ENCODE results near the gene PKM.

Gene PKM

DNA sequence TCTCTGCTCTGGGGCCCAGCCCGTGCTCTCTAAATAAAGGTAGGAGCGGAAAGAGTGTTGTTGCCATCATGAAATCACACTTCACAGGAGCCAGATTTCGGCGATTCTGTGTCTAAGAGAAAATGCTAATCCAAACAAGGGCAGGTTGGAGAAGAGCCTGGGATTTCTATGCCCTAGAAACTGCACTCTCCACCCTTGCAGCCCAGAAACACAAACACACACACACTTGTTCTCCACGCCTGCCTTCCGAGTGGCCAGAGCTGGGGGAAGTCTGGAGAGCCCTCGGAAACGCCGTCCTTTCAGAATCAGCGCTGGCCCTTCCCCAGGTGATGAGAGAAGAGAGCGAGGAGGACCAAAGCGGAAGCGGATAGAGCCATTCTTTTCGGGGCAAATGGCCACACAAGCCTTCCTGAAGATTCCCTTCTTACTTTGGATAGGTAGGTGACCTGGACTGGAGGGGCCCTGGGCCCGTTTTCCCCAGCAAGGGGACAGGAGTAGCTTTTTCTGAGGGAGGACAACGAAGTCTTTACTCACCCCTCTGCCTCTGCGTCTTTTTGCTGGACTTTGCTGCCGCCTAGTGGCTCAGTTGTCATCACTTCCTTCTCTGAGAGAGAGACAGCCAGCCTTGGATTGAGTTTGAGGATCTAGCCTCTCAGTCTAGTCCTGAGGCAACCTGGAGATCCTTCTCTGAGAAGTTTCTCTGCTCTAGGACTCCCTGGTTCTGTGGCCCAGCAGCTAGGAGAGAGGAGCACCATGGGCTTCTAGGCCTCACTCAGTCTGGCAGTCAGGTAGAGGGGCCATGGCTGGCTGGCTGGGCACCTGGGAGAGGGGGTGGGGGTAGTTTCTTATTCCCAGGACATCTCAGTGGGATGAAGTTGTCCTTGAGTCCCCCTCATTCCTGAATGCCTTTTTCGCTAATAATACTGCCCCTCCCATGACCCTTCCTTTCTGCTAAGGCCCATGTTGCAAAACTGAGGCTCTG lies 75.1 kb downstream of the PKM start:
- peak; percentile 65 to 80 for DNase-seq (ENCODE audit: low read depth in 2 of 2)

DNA sequence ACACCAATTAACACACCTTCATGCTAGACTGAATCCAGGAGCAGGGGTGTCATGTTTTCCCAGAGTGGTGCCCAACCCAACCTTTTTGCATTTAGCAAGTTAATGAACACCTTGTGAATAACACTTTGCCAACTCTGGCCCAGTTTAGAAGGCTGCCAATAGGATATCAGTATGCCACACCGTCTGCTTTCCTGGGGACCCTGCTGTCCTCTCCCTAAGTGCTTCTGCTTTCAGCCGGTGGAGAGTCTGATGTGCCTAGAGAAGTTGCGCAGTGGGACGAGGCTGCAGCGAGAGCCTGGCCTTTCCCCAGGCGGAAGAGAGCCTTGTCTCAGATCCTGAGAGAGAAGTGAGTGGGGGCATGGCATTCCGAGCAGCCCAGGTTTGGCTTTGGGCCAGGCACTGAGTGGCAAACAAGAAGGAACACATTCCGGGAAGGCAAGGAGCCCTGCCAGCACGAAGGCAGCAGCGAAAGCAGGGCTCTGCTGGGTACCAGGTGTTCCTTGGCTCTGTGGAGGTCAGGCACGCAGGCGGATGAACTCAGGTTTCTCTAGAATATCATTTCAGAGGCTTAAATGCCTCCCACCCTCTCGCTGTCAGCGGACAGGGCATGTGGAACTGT lies 75.9 kb downstream of the PKM start:
- no peak for DNase-seq (ENCODE audit: low read depth in 2 of 2)

DNA sequence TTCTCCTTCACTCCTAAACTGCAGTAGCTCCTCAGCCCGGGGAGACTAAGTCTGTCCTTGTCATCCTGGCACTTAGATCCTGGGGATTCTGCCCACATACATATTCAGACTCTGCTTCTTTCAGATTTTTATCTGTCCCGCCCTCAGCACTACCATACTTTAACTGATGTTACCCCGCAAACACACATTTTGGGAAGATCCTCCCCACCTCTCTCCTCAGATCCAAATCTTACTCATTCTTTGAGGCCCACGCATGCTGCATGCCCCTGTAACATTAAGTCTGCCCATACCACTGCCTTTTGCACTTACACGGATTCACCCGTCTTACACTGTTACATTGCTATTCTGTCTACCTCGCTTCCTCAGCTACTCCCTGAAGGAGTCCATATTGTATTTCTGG lies 76.7 kb downstream of the PKM start:
- DNase-seq (ENCODE audit: low read depth in 2 of 2) = no peak

DNA sequence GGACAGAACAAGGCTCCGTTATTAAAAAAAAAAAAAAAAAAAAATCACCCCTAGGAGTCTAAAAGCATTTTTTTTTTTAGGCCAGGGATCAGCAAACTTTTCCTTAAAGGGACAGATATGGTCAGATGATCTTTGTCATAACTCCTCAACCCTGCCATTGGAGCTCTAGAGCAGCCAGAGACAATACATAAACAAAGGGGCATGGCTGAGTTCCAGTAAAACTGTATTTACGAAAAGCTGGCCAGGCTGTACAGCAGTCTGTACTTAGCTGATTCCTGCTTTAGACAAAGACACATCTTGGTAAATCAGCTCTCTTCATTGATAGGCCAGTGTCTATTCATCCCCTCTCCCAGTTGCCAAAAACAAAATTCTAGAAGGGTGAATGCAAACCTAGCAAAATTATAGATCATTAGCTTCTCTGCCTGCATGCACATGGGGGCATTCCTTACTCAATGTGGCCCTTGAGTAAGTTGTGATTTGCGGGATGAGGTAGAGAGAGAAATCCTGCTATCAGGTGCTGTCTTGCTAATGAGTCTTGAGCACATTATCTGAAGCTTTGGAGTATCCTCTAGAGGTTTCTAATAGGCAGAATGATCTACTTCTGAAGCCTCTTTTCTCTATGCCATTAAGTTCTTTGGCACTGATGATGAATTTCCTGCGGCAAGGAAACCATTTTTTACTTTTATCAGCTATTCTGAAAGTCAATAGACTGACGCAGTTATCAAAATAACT lies 77.6 kb downstream of the PKM start:
- DNase-seq (ENCODE audit: low read depth in 2 of 2) = no peak

All from stimulated activated CD4-positive, alpha-beta T cell treated with anti-CD3 and anti-CD28 coated beads, Interleukin-12 subunit alpha, Interleukin-12 subunit beta, amount 100 ng/mL, for 24 hours (primary cell).